ENCODE data around the gene ARHGAP26. TPM values are rescaled to one million over a fixed set of nuclear protein-coding genes. Genes with fewer than 3 reads are reported as not detected.

The ARHGAP26 gene
- total RNA-seq, 1 donor from 2014 or later: 20.1 TPM

DNA sequence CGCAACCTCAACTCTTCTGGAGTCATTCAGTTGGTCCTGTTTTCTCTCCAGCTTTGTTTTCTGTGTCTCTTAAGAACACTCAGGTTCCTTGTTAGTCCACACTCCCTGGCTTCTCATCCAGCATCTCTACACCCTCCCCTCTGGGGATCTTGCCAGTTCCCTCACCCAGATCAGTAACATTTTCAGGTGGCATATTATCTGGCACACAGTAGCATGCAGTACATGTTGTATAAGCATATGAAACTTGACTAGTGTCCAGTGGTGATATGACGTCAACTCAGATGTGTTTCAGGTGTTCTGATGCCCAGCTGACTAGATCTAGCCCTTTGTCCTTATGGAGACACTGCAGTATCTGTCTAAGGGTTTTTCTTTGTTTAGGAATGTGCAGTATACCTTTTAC, 184.3 kb downstream of the ARHGAP26 start:
- Mint-ChIP-seq H3K27ac (ENCODE audit: unreplicated experiment) (no peak overlapping the region), H3K9me3 (ENCODE audit: unreplicated experiment) (no peaks in the 10 kb centered on the region), H3K4me3 (ENCODE audit: unreplicated experiment) (no peak overlapping the region), H3K36me3 (ENCODE audit: unreplicated experiment) (peaks cover 5% of the 10 kb centered on the region), H3K27me3 (ENCODE audit: unreplicated experiment) (no peaks in the 10 kb centered on the region), H3K4me1 (ENCODE audit: low read depth, unreplicated experiment) (no peaks in the 10 kb centered on the region)
- TF ChIP-seq, protein P1, sequence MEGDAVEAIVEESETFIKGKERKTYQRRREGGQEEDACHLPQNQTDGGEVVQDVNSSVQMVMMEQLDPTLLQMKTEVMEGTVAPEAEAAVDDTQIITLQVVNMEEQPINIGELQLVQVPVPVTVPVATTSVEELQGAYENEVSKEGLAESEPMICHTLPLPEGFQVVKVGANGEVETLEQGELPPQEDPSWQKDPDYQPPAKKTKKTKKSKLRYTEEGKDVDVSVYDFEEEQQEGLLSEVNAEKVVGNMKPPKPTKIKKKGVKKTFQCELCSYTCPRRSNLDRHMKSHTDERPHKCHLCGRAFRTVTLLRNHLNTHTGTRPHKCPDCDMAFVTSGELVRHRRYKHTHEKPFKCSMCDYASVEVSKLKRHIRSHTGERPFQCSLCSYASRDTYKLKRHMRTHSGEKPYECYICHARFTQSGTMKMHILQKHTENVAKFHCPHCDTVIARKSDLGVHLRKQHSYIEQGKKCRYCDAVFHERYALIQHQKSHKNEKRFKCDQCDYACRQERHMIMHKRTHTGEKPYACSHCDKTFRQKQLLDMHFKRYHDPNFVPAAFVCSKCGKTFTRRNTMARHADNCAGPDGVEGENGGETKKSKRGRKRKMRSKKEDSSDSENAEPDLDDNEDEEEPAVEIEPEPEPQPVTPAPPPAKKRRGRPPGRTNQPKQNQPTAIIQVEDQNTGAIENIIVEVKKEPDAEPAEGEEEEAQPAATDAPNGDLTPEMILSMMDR (IDR thresholded peaks at IDR 0.05; ENCODE audit: partially characterized antibody, unreplicated experiment): no peak
- DNase-seq: no peak

DNA sequence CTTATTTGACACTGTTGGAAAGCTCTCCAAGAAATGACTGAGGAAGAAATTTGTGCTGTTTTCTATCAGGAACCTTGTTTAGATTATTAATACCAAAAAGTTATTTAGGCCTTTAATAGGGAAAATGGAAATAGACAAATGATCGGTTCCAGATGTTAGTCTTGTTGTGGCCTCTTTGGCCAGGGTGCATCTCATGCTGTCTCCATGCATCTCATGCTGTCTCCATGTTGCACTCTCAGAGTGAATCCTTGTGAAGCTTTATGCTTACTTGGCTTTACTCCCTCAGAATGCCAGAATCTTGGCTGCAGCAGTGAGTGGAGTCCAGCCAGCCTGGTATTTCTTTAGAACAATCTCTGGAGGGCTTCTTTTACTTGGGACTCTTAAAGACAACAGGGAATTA, 185.5 kb downstream of the ARHGAP26 start:
- H3K4me3 Mint-ChIP-seq (ENCODE audit: unreplicated experiment): no peak overlapping the region
- no peaks in the 10 kb centered on the region for H3K9me3 Mint-ChIP-seq (ENCODE audit: unreplicated experiment)
- H3K36me3 Mint-ChIP-seq (ENCODE audit: unreplicated experiment): peaks cover 5% of the 10 kb centered on the region
- DNase-seq: no peak
- no peaks in the 10 kb centered on the region for H3K4me1 Mint-ChIP-seq (ENCODE audit: low read depth, unreplicated experiment)
- no peak overlapping the region for H3K27ac Mint-ChIP-seq (ENCODE audit: unreplicated experiment)
- no peaks in the 10 kb centered on the region for H3K27me3 Mint-ChIP-seq (ENCODE audit: unreplicated experiment)
- TF ChIP-seq, protein P1 (IDR thresholded peaks at IDR 0.05; ENCODE audit: partially characterized antibody, unreplicated experiment): no peak

- H3K36me3 Mint-ChIP-seq (ENCODE audit: unreplicated experiment): peaks cover 5% of the 10 kb centered on the region
- H3K4me1 Mint-ChIP-seq (ENCODE audit: low read depth, unreplicated experiment): no peaks in the 10 kb centered on the region
- no peak overlapping the region for H3K4me3 Mint-ChIP-seq (ENCODE audit: unreplicated experiment)
- H3K27me3 Mint-ChIP-seq (ENCODE audit: unreplicated experiment): no peaks in the 10 kb centered on the region
- no peak overlapping the region for H3K27ac Mint-ChIP-seq (ENCODE audit: unreplicated experiment)
- DNase-seq: no peak
- TF ChIP-seq, protein P1 (IDR thresholded peaks at IDR 0.05; ENCODE audit: partially characterized antibody, unreplicated experiment): no peak
- no peaks in the 10 kb centered on the region for H3K9me3 Mint-ChIP-seq (ENCODE audit: unreplicated experiment)
Observed at GRCh38 chr5:142957528-142957927, 187.4 kb downstream of the ARHGAP26 start.

DNA sequence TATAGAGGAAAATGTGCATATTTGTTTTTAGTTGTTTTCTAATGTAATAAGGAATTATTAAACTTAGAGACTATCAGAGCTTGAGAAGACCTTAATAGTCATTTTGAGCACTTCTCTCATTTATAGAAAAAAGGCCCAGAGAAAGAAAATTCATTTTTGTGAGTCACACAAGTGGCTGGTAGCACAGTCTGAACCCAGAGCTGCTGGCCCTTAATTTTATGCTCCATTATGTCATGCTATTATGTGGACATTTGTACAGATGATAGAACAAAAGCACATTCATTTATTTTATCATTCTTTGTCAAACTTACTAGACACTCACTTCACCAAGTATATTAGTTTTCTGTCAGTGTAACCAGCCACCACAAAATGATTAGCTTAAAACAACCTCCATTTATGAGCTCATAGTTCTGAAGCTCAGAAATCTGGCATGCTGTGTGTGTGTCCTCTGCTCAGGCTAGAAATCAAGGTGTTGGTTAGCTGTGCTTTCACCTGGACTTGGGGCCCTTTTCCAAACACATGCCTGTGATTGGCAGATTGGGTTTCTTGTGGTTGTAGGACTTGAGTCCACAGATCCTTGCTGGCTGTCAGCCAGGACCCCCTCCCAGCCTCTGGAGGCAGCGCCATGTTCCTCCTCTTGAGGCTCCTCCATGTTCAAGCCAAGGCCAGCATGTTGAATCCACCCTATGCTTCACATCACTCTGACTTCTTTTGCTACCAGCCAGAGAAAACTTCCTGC, 188.9 kb downstream of the ARHGAP26 start:
- Mint-ChIP-seq H3K4me3 (ENCODE audit: unreplicated experiment) (no peak overlapping the region), H3K4me1 (ENCODE audit: low read depth, unreplicated experiment) (no peaks in the 10 kb centered on the region), H3K27me3 (ENCODE audit: unreplicated experiment) (no peaks in the 10 kb centered on the region), H3K9me3 (ENCODE audit: unreplicated experiment) (no peaks in the 10 kb centered on the region), H3K27ac (ENCODE audit: unreplicated experiment) (no peak overlapping the region), H3K36me3 (ENCODE audit: unreplicated experiment) (peaks cover 5% of the 10 kb centered on the region)
- DNase-seq: no peak
- TF ChIP-seq, protein P1 (IDR thresholded peaks at IDR 0.05; ENCODE audit: partially characterized antibody, unreplicated experiment): no peak

All from glutamatergic neuron (in vitro differentiated cells).